Calu3 (cell line): Measurements from ENCODE around the gene RSU1. TPM values are rescaled to one million over a fixed set of nuclear protein-coding genes. Genes with fewer than 3 reads are reported as not detected.

Source experiments
- BruUV-seq: library from RNA; stranded (reverse); fragments of 400-500 nt; replicated peaks from 2 replicates; lab custom pipeline; 2021; lab: Mats Ljungman, UMichigan
- CTCF ChIA-PET: fragments of 300-600 bp; sonication (Branson Sonifier 250); formaldehyde crosslinking; loops from one replicate; lab custom pipeline; 2022; ENCODE audit warnings: antibody characterized with exemption; lab: Charles Lee
- DNase-seq: peaks from one replicate; pipeline ENCODE4 v3.0.0; 2022
- H3K27ac Mint-ChIP-seq: one replicate; pipeline ENCODE4 v1.8.0; 2022; ENCODE audit warnings: mixed read lengths; ENCODE audit not compliant: unreplicated experiment
- H3K27me3 Mint-ChIP-seq: one replicate; pipeline ENCODE4 v1.8.0; 2022; ENCODE audit warnings: mixed read lengths; ENCODE audit not compliant: unreplicated experiment
- H3K36me3 Mint-ChIP-seq: one replicate; pipeline ENCODE4 v1.8.0; 2022; ENCODE audit warnings: mild to moderate bottlenecking, moderate library complexity, mixed read lengths; ENCODE audit not compliant: insufficient read depth, unreplicated experiment
- H3K4me1 Mint-ChIP-seq: one replicate; pipeline ENCODE4 v1.8.0; 2022; ENCODE audit warnings: mild to moderate bottlenecking, low read depth, mixed read lengths; ENCODE audit not compliant: unreplicated experiment
- H3K4me3 Mint-ChIP-seq: one replicate; pipeline ENCODE4 v1.8.0; 2022; ENCODE audit warnings: mild to moderate bottlenecking, low read depth, moderate library complexity, mixed read lengths; ENCODE audit not compliant: unreplicated experiment
- H3K9me3 Mint-ChIP-seq: one replicate; pipeline ENCODE4 v1.8.0; 2022; ENCODE audit warnings: low read depth, mixed read lengths; ENCODE audit not compliant: unreplicated experiment
- intact Hi-C: fragments of 100-400 bp; cut with micrococcal nuclease; formaldehyde crosslinking; loops from one replicate; pipeline ENCODE4 v1.10.0; 2022; ENCODE audit not compliant: unreplicated experiment
- total RNA-seq: library from RNA; stranded (reverse); gene quantifications from 2 replicates; pipeline ENCODE4 v1.2.3, GENCODE V29; 2022
- TF ChIP-seq, protein P1 (sequence below): fragments of 200-600 bp; IDR thresholded peaks from one replicate; pipeline ENCODE4 v1.8.0; 2022; ENCODE audit warnings: antibody characterized with exemption; ENCODE audit not compliant: unreplicated experiment

RSU1 gene
- total RNA-seq, 1 experiment from 2014 or later: 56.8 TPM

- no peaks in the 10 kb centered on the region for H3K27me3 Mint-ChIP-seq
- no TSS peak for BruUV-seq
- H3K4me1 Mint-ChIP-seq: no peaks in the 10 kb centered on the region
- H3K27ac Mint-ChIP-seq: no peak overlapping the region
- intact Hi-C loops: no loop called here
- H3K9me3 Mint-ChIP-seq: peaks cover 12% of the 10 kb centered on the region
- CTCF ChIA-PET: no interaction called here
- peaks cover 6% of the 10 kb centered on the region for H3K36me3 Mint-ChIP-seq
- H3K4me3 Mint-ChIP-seq: no peak overlapping the region
- no peak for DNase-seq
- TF ChIP-seq, protein P1, sequence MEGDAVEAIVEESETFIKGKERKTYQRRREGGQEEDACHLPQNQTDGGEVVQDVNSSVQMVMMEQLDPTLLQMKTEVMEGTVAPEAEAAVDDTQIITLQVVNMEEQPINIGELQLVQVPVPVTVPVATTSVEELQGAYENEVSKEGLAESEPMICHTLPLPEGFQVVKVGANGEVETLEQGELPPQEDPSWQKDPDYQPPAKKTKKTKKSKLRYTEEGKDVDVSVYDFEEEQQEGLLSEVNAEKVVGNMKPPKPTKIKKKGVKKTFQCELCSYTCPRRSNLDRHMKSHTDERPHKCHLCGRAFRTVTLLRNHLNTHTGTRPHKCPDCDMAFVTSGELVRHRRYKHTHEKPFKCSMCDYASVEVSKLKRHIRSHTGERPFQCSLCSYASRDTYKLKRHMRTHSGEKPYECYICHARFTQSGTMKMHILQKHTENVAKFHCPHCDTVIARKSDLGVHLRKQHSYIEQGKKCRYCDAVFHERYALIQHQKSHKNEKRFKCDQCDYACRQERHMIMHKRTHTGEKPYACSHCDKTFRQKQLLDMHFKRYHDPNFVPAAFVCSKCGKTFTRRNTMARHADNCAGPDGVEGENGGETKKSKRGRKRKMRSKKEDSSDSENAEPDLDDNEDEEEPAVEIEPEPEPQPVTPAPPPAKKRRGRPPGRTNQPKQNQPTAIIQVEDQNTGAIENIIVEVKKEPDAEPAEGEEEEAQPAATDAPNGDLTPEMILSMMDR: no peak
Observed at GRCh38 chr10:16822726-16823360, 5.6 kb upstream of the RSU1 start.

- H3K27ac Mint-ChIP-seq: no peak overlapping the region
- BruUV-seq: no TSS peak
Observed at GRCh38 chr10:16822027-16822426, 4.8 kb upstream of the RSU1 start.

GRCh38 chr10:16820421-16820820, 3.2 kb upstream of the RSU1 start:
- Mint-ChIP-seq H3K27me3 (no peaks in the 10 kb centered on the region), H3K4me1 (peaks cover 13% of the 10 kb centered on the region), H3K4me3 (no peak overlapping the region), H3K36me3 (peaks cover 25% of the 10 kb centered on the region), H3K9me3 (peaks cover 12% of the 10 kb centered on the region), H3K27ac (no peak overlapping the region)
- no TSS peak for BruUV-seq
- TF ChIP-seq, protein P1: no peak
- no peak for DNase-seq
- intact Hi-C loops: no loop called here
- CTCF ChIA-PET: interaction anchor here (0.6 kb wide), 1 partner anchor 1443 kb away, joined by 3 read pairs; no protein-coding TSS in a partner anchor

More at GRCh38 chr10:16822027-16822426, 4.8 kb upstream of the RSU1 start:
- peaks cover 14% of the 10 kb centered on the region for H3K36me3 Mint-ChIP-seq
- peaks cover 12% of the 10 kb centered on the region for H3K9me3 Mint-ChIP-seq
- intact Hi-C loops: no loop called here
- no peak for DNase-seq
- TF ChIP-seq, protein P1: no peak
- CTCF ChIA-PET: no interaction called here
- no peaks in the 10 kb centered on the region for H3K4me1 Mint-ChIP-seq
- no peaks in the 10 kb centered on the region for H3K27me3 Mint-ChIP-seq
- no peak overlapping the region for H3K4me3 Mint-ChIP-seq

GRCh38 chr10:16820018-16820417, 2.8 kb upstream of the RSU1 start:
- Mint-ChIP-seq H3K4me1 (peaks cover 17% of the 10 kb centered on the region), H3K4me3 (no peak overlapping the region), H3K27me3 (no peaks in the 10 kb centered on the region), H3K36me3 (peaks cover 25% of the 10 kb centered on the region), H3K9me3 (peaks cover 12% of the 10 kb centered on the region), H3K27ac (no peak overlapping the region)
- no TSS peak for BruUV-seq
- intact Hi-C loops: no loop called here
- TF ChIP-seq, protein P1: no peak
- no peak for DNase-seq
- CTCF ChIA-PET: interaction anchor here (0.6 kb wide), 1 partner anchor 1442 kb away, joined by 3 read pairs; no protein-coding TSS in a partner anchor
